H54 (cell line): ENCODE results near the gene LNPK.

ENCODE experiments used
- DNase-seq: peaks from one replicate; pipeline ENCODE4 v3.0.0; 2011; ENCODE audit warnings: low spot score, mixed read lengths; ENCODE audit not compliant: insufficient read length
- FAIRE-seq: peaks from 3 replicates; lab custom pipeline; 2011; peaks lifted over from hg19 to GRCh38; lab: Jason Lieb, UNC
- POLR2A ChIP-seq: IDR thresholded peaks from 2 replicates; pipeline ENCODE4 v1.6.1; 2011; ENCODE audit warnings: low read depth, mild to moderate bottlenecking, low read length

Gene LNPK

GRCh38 chr2:176001916-176002687 lies at the start of gene LNPK:
Gene LNPK (minus strand): TSS chr2:176002267. CDS start chr2:175995584, 6,683 bp downstream.
- FAIRE-seq (peak; percentile 27), DNase-seq (peak; percentile 84)
- peak; percentile 85 for TF ChIP-seq POLR2A

GRCh38 chr2:176039375-176039774 lies 37.3 kb upstream of the LNPK start:
- no peak for FAIRE-seq
- TF ChIP-seq POLR2A: no peak
- DNase-seq: no peak

GRCh38 chr2:176038694-176039093 lies 36.6 kb upstream of the LNPK start:
- FAIRE-seq: no peak
- DNase-seq: no peak
- TF ChIP-seq POLR2A: no peak

GRCh38 chr2:176035013-176035691 lies 33.1 kb upstream of the LNPK start:
- TF ChIP-seq POLR2A: no peak
- DNase-seq (no peak), FAIRE-seq (no peak)

GRCh38 chr2:176027806-176028205 lies 25.7 kb upstream of the LNPK start:
- TF ChIP-seq POLR2A: no peak
- DNase-seq (no peak), FAIRE-seq (no peak)

GRCh38 chr2:176025932-176026331 lies 23.9 kb upstream of the LNPK start:
- no peak for TF ChIP-seq POLR2A
- no peak for FAIRE-seq

GRCh38 chr2:176024083-176024482 lies 22.0 kb upstream of the LNPK start:
- no peak for TF ChIP-seq POLR2A
- FAIRE-seq (no peak), DNase-seq (no peak)

More at GRCh38 chr2:176025932-176026331, 23.9 kb upstream of the LNPK start:
- no peak for DNase-seq

- FAIRE-seq: no peak
- TF ChIP-seq POLR2A: no peak
- no peak for DNase-seq
Observed at GRCh38 chr2:176022048-176022447, 20.0 kb upstream of the LNPK start.

GRCh38 chr2:176020400-176020799 lies 18.3 kb upstream of the LNPK start:
- no peak for FAIRE-seq
- no peak for DNase-seq
- no peak for TF ChIP-seq POLR2A

GRCh38 chr2:176018708-176019107 lies 16.6 kb upstream of the LNPK start:
- TF ChIP-seq POLR2A: no peak
- DNase-seq (no peak), FAIRE-seq (no peak)

GRCh38 chr2:176009445-176009844 lies 7.4 kb upstream of the LNPK start:
- FAIRE-seq: no peak
- DNase-seq: no peak
- no peak for TF ChIP-seq POLR2A

- FAIRE-seq (no peak), DNase-seq (no peak)
- no peak for TF ChIP-seq POLR2A
Observed at GRCh38 chr2:176004934-176005333, 2.9 kb upstream of the LNPK start.

GRCh38 chr2:176003958-176004357 lies 1.9 kb upstream of the LNPK start:
- no peak for TF ChIP-seq POLR2A
- no peak for DNase-seq
- FAIRE-seq: no peak

GRCh38 chr2:176002688-176003210 lies 682 bp upstream of the LNPK start:
- DNase-seq: peak; percentile 9
- no peak for FAIRE-seq
- no peak for TF ChIP-seq POLR2A
